NCI-H510A treated with DMSO at 0.1 percent for 48 hours (cell line): Measurements from ENCODE around the gene TIMM44.
"Not testable (repeated sequence)": the region's sequence is repeated elsewhere in the genome, so short reads cannot be mapped to it uniquely, and the experiment has no call there.

Experiments used
- DNase-seq: peaks from one replicate; lab custom pipeline; 2025; lab: John Stamatoyannopoulos, UW

The TIMM44 gene

DNA sequence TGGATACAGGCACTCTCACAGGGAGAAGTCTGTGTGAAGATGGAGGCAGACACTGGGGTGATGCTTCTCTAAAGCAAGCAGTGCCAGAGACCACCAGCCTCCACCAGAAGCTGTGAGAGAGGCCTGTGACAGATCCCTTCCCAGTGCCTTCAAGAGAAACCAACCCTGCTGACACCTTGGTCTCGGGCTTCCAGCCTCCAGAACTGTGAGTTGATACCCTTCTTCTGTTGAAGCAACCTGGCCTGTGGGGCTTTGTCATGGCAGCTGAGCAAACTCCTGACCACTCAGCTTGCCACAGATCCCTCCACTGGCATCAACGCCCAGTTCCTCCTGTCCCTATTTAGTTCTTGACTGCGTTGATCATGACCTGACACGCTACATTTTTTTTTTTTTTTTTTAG is 33.0 kb upstream of the TIMM44 start:
- no peak for DNase-seq

DNA sequence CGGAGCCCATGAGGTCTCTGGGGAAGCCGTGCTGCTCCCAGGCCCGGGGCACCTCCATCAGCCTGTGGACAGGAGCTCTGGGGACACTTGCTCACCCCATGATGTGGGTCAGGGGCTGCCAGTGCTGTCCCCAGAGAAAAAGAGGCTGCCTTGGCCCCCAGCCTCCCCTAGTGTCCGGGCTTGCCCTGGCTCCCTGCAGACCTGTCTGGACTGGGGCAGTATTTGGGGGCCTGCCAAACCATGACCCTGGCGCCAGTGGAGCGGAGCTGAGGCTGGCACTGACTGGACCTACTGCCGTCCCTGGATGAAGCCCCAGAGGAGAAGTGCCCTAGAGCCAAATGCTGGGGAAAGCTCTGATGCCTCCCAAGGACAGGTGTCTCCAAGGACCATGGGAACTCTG is 31.6 kb upstream of the TIMM44 start:
- DNase-seq, result no peak

DNA sequence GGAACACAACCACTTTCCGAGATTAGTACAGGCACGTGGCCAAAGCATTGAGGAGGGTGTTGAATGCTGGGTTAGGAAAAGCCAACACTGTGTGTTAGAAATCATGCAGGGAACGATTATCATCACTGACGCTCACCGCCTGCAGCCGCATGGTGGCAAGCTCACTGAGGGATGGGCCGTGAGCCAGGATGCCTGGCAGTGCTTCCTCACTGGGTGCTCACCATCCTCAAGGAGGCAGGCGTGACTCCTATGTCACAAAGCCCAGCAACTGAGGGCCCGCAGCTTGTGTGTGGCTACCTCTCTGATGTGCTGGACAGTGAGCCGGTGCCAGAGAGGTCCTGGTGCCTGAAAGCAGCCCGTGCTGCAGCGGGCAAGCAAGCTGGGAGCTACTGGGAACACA is 30.4 kb upstream of the TIMM44 start:
- no peak for DNase-seq

DNA sequence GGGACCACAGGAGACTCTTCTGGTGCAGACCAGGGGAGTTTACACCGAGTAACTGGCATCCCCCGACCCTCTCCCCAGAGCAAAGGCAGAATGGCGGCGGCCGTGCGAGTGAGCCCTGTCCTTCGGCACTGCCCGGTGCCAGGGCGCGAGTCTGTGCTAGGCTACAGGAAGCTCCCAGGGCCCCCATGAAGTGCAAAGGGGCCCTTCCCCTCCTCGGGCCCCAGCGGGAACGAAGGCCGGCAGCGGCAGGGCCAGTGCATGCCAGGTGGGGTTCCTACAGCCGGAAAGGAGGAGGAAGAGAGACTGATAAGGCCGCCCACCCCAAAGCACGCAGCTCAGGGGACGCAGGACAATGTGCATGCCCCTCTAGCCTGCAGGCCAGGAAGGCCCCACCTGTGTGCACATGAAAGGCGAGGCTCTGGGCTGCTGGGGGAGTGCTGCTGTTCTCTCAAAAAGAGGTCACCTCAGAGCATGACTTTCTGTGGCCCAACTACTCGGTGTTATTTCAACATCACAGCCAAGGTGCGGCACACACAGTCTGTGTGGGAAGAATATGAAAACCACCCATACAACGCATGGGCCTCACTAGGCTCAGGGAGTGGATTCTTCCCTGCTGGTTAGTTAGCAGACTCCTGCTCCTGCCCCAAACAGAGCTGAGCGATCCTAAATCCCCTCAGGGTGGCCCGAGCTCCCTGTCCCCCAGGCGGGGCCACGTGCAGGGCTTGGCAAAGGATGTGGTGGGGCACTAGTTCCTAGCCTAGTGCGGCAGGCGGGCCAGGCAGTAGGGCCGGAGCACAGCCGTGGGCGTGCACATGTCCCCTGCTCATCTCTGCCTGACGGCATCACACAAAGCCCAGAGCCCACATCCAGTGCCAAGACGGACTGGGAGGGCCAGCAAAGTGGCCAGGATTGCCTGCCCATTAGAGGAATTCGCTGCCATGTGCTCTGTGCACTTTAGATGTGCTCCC is 28.4 kb upstream of the TIMM44 start:
- DNase-seq, result no peak

DNA sequence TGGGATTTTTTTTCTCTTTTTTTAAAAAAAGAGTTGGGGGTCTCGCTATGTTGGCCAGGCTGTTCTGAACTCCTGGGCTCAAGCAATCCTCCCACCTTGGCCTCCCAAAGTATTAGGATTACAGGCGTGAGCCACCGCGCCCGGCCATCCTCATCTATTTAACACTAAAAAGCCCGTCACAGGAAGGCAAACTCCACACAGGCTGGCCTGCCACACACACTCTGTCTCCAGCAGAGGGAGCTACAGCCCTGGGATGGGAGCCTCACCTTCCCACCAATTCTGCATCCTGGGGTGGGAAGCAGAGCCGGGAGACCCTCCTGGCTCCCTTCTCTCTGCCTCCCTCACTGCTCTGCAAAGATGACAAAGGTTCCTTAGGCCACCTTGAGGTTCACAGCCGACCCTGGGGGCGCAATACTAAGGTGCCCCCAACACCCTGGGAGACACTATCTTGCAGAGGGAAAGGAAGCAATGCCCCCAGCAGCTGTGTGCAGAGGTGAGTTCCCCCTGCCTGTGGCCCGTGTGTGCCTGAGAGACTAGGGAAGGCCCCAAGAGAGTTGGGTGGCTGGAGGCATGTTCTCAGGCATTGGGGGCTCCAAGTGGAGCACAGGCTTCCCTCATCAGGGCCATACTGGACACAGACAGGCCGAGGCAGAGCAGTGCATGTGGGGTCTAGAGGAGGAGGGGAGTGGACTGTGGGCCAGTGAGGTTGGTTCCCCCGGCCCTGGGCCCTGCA is 27.4 kb upstream of the TIMM44 start:
- DNase-seq, result no peak

DNA sequence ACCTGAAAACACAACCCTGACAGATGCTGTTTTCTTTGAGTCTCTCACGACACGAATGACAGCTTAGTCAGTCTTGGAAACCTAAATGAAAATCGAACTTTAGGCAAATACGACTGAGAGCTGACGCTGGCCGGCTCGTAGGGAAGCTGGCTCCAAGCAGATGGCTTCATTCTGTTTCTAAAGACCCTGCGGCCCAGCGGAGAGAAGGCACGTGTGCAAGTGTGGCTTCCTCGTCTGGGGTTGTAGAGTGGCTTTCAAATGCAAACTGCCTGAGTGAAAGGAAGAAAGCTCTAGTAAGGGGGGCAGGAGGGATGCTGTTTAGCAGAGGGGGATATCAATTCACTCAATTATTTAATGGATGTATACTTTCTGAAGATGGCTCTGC is 26.1 kb upstream of the TIMM44 start:
- DNase-seq, result no peak

DNA sequence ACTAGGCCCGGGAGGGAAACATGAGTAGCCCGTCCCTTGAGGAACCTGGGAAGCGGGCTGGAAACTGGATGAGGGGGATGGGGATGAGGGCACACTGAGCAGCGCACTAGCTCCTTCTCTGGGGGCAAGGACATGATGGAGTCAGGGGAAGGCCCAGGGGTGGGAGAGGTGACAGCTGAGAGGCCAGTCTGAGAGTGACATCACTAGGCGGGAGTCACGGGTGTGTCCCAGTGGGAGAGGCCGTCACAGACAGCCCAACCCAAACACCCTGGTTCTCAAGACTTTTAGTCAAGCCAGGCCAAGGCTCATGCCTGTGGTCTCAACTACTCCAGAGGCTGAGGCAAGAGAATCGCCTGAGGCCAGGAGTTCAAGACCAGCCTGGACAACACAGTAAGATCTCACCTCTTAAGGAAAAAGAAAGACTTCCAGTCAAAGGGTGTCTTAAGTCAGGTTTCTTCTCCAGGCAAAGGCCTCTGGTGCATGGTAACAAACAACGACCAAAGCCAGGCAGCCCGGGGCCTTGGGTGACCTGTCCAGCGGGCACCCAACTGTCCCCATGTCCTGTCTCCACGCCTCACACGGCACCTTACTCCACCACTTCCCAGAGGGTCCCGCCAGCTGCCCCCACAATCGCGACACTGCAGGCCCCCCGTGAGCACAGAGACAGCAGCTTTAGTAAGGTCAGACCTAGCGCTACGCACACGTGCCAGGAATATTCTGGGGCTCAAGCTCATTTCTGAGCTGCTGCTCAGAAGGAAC is 25.5 kb upstream of the TIMM44 start:
- no peak for DNase-seq

DNA sequence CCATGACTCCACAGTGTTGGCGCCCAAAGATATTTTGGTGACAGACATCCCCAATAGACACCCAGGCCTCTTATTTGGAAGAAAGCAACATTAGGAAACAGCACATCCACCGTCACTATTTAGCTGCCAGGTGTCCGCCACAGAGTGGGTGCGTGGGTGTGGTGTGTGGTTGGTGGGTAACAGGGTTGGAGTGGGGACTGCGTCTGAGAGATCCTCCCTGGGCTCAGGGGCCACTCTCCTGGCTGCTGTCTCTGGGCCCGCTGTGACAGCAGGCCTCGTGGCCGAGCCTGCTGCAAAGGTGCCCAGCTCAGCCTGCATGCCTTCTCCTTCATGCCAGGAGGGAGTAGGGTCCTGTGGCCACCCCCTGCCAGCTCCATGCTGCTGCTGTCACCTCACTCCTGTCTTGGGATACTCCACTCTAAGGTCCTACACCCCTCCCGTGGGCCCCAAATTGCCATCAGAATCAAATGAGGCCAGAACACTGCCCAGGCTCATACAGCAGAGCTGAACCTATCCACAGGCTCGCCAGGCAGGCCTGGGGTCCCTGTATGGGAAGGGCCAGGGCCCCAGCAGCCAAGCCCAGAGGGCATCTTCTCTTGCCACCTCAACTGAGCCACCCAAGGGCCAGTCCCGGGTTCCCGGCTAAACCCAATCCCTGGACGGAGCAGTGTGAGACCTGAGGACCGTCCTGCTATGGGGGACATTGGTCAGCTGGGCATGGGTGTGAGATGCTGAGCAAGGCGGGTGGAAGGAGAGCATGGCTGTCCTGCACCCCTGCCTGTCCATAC is 24.7 kb upstream of the TIMM44 start:
- DNase-seq, result no peak

DNA sequence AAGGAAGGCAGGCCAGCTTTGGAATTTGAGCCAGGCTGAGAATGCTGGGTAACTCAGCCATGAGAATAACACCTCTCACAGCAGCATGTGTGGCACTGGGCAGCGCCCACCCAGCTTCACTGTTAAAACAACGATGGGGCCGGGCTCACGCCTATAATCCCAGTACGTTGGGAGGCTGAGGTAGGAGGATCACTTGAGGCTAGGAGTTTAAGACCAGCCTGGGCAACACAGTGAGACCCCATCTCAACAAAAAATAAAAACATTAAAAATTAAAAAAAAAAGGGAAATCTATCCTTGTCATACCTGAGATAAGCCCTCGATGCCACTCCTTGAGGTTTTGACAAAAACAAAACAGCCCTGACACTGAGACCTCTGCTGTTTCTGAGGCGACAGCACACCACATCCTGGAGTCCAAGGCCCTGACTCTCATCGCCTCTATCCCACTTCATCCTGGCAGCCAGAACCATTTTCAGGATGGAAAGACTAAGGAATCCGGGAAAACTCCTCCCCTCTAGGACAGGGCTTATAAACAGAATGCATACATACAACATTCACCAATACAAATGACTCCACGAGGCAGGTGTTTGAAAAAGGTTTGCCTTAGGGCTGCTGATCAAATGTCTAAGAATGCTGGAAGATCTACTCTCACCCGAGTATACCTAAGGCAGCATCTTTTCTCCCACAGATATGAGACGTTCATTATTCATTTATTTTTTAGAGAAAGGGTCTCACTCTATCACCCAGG is 22.6 kb upstream of the TIMM44 start:
- DNase-seq, result no peak

DNA sequence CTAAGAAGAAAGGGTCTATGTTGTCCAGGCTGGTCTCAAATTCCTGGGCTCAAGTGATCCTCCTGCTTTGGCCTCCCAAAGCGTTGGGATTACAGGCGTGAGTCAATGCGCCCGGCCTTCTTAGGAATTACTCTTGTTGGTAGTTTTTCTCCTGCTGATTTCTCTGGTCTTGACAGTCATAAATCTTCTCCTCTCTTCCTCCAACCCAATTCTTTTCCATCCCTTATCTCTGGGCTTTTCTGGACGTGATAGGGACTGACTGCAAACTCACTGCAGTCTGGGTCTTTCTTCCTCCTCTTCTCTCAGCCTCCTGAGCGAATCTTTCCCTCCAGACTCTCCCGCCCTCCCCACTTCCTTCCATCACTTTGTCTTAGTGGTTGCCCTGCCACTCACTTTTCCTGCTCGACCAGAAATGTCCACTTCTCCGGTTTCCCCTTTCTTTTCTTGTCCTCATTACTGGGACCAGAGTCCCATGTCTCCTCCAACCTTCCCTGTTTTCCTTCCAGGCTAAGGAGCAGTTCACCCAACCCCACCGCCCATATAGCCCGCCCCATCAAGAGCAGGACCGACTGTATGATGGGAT is 21.9 kb upstream of the TIMM44 start:
- no peak for DNase-seq

DNA sequence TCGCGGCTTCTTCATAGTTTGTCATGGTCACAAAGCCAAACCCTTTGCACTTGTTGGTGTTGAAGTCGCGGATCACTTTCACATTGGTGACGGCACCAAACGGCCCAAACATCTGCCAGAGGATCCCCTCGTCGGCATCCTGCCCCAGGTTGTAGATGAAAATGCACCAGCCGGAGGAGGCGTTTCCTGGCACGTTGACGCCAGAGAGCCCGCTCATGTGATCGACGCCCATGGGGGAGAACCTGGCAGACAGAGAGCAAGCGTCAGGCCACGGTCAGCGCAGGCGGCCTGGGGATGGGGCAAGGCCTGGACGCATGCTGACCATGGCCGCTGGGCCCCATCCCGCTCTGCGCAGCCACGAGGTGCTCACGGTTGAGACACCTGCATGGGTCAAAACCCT is 20.1 kb upstream of the TIMM44 start:
- no peak for DNase-seq

DNA sequence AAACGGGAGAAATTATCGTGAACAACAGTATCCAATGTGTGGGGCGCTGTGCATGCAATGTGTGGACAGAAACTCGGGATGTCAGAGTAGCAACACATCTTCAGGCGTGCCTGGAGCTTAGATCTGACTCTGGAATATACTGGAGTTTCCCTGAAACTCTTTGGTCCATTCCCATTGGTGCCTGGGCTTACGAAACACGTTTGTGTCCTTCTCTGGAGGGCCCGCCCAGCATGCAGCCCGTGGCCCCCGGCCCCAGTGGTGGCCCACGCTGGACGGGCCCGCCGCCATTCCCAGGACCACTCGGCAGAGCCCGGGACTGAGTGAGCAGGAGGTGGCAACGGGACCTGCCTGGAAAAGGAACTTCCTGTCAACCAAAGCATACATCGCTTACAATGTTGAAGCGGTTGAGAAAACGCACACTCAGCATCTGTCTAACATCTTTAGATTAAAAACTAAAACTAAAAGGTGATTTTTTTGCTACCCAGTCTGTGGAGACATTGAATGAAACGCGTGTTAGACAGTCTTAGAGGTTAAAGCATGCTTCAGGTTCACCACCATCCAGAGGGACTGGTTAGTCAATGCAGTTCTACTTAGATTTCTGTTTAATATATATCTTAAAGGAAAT is 19.3 kb upstream of the TIMM44 start:
- DNase-seq, result no peak

DNA sequence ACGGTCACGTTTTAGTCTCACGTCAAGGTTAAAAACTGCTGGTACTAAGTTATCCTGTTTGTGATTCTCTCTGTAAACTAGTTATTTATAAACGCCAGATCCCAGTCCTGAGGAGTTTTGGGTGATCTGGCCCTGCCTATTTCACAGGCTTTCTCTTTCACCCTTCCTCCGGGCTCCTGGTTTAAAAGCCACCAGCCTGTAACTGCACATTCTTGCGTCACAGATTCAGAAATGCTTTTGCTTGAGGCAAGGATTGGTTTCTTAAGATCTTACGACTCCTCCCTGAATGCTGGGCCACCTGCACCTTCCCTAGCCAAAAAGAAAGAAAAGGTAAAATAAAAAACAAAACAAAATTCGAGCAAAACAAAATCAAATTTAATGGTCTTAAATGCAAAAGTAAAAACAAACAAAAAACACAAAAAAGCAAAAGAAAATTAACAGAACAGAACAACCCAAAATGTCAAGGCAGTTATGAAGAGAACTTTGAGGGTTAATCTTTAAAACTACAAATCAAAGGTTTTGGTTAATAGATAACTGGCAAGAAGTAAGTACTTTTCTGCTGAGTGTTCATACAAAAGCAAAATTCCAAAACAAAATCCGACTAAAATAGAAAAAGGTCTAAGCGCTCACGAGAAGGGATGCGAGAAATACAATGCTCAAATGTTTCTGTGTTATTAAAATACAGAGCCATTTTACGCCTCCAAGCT is 18.6 kb upstream of the TIMM44 start:
- no peak for DNase-seq

DNA sequence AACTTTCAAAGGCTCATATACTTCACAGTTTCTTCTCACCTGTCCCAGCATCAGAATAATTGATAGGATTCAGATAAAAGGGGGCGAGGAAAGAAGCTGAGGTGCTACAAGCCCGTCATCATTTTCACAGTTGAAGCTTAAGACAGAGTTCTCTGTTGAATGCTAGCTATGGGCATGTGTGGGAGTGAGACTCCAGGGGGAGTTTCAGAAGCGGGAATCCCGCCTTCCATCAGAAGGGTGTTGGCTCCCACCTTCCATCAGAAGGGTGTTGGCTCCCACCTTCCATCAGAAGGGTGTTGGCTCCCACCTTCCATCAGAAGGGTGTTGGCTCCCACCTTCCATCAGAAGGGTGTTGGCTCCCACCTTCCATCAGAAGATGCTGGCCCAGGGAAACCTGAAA is 17.6 kb upstream of the TIMM44 start:
- not testable (repeated sequence) for DNase-seq

DNA sequence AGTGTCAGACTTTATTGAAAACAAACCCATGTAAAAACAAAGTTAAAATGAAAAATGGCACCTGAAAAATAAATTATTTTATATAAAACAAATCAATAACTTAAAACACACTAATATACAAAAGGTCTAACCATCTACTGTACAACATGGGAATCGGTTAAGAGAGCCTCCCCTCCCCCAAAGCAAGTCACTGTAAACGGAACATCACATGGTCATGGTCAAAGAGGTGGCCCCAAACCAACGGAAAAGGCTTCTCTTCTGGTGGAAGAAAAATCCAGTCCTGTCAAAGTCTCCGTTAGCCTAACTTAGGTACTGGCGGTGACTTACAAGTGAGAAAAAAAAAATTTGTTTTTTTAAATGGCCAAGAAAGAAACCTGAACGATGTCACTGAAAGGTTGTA is 15.7 kb upstream of the TIMM44 start:
- no peak for DNase-seq

DNA sequence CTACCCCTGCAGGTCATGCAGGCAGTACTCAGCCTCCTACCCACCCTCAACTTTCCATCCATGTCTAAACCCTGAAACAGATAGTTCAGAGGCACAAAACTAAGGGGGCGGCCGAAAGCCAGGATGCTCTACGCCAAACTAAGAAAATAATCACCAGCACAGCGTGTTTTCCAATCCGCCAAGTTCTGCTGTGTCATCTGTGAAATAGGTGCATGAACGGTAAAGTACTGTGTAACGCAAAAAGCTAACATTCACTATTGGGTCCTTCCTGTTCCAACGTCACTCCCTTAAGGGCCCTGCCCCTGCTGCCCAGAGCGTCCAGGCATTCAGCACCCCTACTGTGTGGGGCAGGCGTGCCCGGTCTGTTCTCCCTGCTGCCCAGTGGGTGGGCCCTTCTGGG is 12.2 kb upstream of the TIMM44 start:
- no peak for DNase-seq

DNA sequence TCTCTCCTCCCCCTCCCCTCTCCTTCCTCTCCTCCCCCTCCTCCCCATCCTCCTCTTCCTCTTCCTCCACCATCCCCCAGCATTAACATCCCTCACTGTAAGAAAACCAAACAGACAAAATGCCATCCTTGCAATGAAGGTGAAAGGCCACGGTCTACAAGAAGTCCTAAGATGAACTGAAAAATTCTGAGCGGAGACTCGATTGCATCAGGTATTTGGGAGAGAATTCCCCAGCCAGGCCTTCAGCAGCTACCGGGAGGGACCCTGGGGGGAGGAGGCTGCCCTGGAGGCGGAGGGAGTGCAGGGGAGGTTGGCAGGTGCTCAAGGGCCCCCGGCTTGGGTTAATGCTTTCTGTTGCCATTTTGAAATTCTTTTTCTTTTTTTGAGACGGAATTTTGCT is 10.1 kb upstream of the TIMM44 start:
- DNase-seq, result no peak

DNA sequence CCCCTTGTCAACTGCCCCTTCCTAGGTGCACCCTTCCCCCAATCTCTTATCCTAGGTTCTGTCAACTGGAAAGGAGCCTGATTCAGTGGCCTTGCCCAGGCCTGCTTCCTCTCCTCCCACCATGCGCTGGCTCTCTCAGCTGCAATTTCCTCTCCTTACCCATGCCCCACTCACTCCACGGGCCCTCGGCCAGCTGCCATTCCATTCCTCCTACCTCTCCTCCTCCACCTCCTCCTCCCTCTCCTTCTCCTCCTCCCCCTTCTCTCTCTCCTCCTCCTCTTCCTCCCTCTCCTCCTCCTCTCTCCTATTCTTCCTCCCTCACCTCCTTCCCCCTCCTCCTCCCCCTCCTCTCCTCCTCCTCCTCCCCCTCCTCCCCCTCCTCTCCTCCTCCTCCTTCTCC is 9.6 kb upstream of the TIMM44 start:
- no peak for DNase-seq

DNA sequence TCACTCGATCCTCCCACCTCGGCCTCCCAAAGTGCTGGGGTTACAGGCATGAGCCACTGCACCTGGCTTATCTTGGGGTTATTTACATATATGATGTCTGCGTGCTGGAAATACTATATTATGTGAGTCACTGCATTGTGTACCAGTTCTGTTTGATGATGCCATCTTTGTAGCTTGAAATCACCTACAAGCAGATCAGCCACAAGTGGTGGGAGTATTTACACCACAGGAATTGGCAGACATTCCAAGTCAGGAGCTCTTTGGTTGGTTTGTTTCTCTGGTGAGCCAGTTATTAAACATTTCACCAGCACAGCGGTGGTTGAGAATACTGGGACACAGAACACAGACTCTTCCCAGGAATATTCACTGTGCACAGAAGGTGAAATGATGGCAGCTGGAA is 4.5 kb upstream of the TIMM44 start:
- no peak for DNase-seq
